HFFc6 (cell line): Measurements from ENCODE around the gene SCLT1. TPM values are rescaled to one million over a fixed set of nuclear protein-coding genes. Genes with fewer than 3 reads are reported as not detected.

Experiments
- DNase-seq: peaks from one replicate; pipeline ENCODE4 v3.0.0-alpha.2; 2018
- H3K27ac Mint-ChIP-seq: 2 replicates; pipeline ENCODE4 v1.8.0; 2020; ENCODE audit warnings: mild to moderate bottlenecking, mixed read lengths
- H3K27me3 Mint-ChIP-seq: 2 replicates; pipeline ENCODE4 v1.8.0; 2021; ENCODE audit warnings: mild to moderate bottlenecking, moderate library complexity, mixed read lengths; ENCODE audit not compliant: insufficient read depth
- H3K36me3 Mint-ChIP-seq: 2 replicates; pipeline ENCODE4 v1.8.0; 2021; ENCODE audit warnings: low read depth, mixed read lengths
- H3K4me1 Mint-ChIP-seq: 2 replicates; pipeline ENCODE4 v1.8.0; 2020; ENCODE audit warnings: low read depth, mixed read lengths
- H3K4me3 Mint-ChIP-seq: 2 replicates; pipeline ENCODE4 v1.8.0; 2020; ENCODE audit warnings: mild to moderate bottlenecking, moderate library complexity, mixed read lengths
- H3K9me3 Mint-ChIP-seq: 2 replicates; pipeline ENCODE4 v1.8.0; 2020; ENCODE audit warnings: mild to moderate bottlenecking, mixed read lengths
- total RNA-seq, 6 experiments: library from RNA; stranded (reverse); fragmentation: NEBNext Ultra II Directional; extraction: Animal tissue kit (Norgen Biotek cat#: 25700); gene quantifications; 2 replicates in 1 of 6; 3 replicates in 5 of 6; pipeline ENCODE4 v1.2.3, GENCODE V29; 2021
- TF ChIP-seq, protein P1 (sequence below): fragments of 200-600 bp; sonication (generic); IDR thresholded peaks from 2 replicates; pipeline ENCODE4 v1.5.0; 2021; ENCODE audit warnings: antibody characterized with exemption, mild to moderate bottlenecking

SCLT1 gene
- total RNA-seq, 6 experiments from 2014 or later = 8.3 to 13.5 (median 11.5) TPM

DNA sequence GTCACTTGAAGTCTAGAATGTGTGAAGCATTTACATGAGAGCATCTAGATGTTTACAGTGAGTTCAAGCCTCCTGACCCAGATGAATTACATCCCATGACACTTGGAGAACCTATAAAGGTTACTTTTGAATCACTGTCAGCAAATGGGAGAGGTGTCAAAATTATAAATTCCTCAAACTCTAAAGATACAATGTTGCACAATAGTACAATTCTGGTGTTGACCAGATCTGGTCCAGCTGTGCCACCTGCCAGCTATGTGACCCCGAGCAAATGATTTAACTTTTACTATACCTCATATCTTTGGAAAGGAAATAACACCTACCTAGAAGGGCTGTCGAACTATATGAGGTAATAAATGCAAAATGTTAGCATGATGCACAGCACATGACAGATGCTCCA lies 214.1 kb downstream of the SCLT1 start:
- DNase-seq = no peak
- H3K4me1 Mint-ChIP-seq = no peaks in the 10 kb centered on the region
- TF ChIP-seq, protein P1, sequence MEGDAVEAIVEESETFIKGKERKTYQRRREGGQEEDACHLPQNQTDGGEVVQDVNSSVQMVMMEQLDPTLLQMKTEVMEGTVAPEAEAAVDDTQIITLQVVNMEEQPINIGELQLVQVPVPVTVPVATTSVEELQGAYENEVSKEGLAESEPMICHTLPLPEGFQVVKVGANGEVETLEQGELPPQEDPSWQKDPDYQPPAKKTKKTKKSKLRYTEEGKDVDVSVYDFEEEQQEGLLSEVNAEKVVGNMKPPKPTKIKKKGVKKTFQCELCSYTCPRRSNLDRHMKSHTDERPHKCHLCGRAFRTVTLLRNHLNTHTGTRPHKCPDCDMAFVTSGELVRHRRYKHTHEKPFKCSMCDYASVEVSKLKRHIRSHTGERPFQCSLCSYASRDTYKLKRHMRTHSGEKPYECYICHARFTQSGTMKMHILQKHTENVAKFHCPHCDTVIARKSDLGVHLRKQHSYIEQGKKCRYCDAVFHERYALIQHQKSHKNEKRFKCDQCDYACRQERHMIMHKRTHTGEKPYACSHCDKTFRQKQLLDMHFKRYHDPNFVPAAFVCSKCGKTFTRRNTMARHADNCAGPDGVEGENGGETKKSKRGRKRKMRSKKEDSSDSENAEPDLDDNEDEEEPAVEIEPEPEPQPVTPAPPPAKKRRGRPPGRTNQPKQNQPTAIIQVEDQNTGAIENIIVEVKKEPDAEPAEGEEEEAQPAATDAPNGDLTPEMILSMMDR = no peak
- no peak overlapping the region for H3K4me3 Mint-ChIP-seq
- H3K36me3 Mint-ChIP-seq = peaks cover 11% of the 10 kb centered on the region; the same call in 1 of the 2 replicates
- no peaks in the 10 kb centered on the region for H3K9me3 Mint-ChIP-seq
- H3K27me3 Mint-ChIP-seq = no peaks in the 10 kb centered on the region
- no peak overlapping the region for H3K27ac Mint-ChIP-seq

DNA sequence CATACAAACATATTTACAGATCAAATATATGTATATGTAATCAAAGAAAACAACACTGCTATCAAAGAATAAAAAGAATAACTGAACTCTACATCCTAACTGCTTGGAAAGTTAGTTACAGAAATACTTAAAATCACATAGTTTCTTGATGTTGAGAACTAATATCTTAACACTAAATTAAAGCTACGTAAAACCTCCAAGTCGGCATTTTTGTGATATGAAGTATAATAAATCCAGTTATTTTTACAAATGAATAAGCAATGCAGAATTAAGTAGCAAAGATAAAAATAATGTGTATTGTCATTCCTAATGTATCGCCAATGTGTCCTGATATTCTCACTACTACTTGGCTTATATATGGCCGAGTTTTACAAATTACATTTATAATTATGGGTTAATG lies 215.4 kb downstream of the SCLT1 start:
- no peaks in the 10 kb centered on the region for H3K9me3 Mint-ChIP-seq
- no peaks in the 10 kb centered on the region for H3K27me3 Mint-ChIP-seq
- no peak overlapping the region for H3K27ac Mint-ChIP-seq
- H3K4me3 Mint-ChIP-seq = no peak overlapping the region
- peaks cover 17% of the 10 kb centered on the region; the same call in 1 of the 2 replicates for H3K36me3 Mint-ChIP-seq
- DNase-seq = no peak
- TF ChIP-seq, protein P1 = no peak
- peaks cover 8% of the 10 kb centered on the region for H3K4me1 Mint-ChIP-seq

DNA sequence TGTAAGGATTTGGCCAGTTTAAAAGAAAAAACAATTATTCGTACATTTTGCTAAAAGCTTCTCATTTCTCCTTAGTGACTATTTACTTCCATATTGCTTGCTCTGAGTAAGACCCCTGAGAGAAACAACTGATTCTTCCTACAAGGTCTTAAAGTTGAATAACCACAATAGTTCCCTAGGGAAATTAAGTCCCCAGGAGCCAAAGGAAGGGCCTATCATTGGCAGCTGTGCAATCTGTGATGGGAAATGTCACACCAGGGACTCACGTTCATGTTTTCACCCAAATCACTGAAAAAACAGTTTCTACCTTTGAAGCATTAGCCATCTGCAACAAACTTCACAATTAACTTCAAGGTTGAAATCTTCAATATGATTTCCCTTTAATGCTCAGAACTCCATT lies 217.1 kb downstream of the SCLT1 start:
- peaks cover 28% of the 10 kb centered on the region for H3K36me3 Mint-ChIP-seq
- no peak for DNase-seq
- H3K27me3 Mint-ChIP-seq = no peaks in the 10 kb centered on the region
- no peaks in the 10 kb centered on the region for H3K9me3 Mint-ChIP-seq
- peaks cover 25% of the 10 kb centered on the region for H3K4me1 Mint-ChIP-seq
- TF ChIP-seq, protein P1 = no peak
- H3K27ac Mint-ChIP-seq = no peak overlapping the region
- no peak overlapping the region for H3K4me3 Mint-ChIP-seq

DNA sequence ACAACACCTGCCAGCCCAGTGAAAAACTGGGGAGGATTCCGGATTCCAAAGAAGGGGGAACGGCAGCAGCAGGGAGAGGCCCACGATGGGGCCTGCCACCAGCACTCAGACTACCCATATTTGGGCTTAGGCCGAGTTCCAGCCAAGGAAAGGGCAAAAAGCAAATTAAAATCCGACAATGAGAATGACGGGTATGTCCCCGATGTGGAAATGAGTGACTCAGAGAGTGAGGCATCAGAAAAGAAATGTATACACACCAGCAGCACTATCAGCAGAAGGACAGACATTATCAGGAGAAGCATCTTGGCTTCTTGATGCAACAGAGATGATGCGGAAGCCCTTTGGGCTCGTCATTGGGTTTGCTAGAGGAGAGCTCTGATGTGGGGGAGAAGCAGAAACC lies 221.4 kb downstream of the SCLT1 start:
- peaks cover 55% of the 10 kb centered on the region for H3K36me3 Mint-ChIP-seq
- peak overlapping the region; percentile 90 for H3K27ac Mint-ChIP-seq
- peaks cover 3% of the 10 kb centered on the region; the same call in 1 of the 2 replicates for H3K27me3 Mint-ChIP-seq
- TF ChIP-seq, protein P1 = no peak
- H3K9me3 Mint-ChIP-seq = no peaks in the 10 kb centered on the region
- H3K4me1 Mint-ChIP-seq = peaks cover 55% of the 10 kb centered on the region
- peak overlapping the region; percentile 74 for H3K4me3 Mint-ChIP-seq
- peak; percentile 98 for DNase-seq

DNA sequence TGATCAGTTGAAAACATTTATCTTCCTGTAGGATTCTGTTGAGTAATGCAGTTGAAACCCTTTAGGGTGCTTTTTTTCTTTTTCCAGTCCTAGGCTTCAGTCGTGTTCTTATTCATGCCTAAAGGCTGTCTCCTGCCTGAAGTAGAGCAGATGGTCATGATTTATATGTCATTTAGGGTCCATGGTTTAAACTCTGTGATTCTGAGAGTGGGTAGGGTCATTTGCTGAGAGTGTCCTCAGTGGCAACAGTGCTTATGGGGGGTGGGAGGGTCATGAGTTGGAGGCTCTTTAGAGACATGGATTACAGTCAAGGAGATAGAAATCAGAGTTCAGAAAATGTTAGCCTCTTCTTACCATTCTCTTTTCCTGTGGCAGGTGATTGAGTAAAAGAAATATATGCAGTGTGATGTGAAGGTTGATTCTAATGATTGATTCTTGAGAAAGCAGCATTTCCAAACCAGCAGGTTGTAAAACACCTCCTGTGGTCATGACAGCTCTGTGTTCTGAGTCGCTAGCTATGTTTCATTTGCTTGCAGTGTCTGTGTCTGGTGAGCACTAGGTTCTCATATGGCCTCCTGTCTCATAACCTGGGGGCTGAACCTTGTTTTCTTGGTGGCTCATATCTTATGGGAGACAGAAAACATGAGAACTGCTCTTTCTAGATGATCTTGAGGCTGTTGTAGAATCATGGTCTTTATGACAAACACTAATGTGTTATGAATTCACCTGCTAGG lies 223.4 kb downstream of the SCLT1 start:
- H3K4me1 Mint-ChIP-seq = peaks cover 58% of the 10 kb centered on the region
- no peak overlapping the region; the same call in 1 of the 2 replicates for H3K4me3 Mint-ChIP-seq
- peaks cover 71% of the 10 kb centered on the region for H3K36me3 Mint-ChIP-seq
- H3K9me3 Mint-ChIP-seq = no peaks in the 10 kb centered on the region
- H3K27me3 Mint-ChIP-seq = peaks cover 3% of the 10 kb centered on the region
- TF ChIP-seq, protein P1 = no peak
- H3K27ac Mint-ChIP-seq = peak overlapping the region; percentile 34; the same call in 1 of the 2 replicates
- no peak for DNase-seq
